ENCODE measurements around the gene TNFSF12. TPM values are rescaled to one million over a fixed set of nuclear protein-coding genes. Genes with fewer than 3 reads are reported as not detected.

The TNFSF12 gene
- total RNA-seq, 1 experiment from 2014 or later = 7.1 TPM

DNA sequence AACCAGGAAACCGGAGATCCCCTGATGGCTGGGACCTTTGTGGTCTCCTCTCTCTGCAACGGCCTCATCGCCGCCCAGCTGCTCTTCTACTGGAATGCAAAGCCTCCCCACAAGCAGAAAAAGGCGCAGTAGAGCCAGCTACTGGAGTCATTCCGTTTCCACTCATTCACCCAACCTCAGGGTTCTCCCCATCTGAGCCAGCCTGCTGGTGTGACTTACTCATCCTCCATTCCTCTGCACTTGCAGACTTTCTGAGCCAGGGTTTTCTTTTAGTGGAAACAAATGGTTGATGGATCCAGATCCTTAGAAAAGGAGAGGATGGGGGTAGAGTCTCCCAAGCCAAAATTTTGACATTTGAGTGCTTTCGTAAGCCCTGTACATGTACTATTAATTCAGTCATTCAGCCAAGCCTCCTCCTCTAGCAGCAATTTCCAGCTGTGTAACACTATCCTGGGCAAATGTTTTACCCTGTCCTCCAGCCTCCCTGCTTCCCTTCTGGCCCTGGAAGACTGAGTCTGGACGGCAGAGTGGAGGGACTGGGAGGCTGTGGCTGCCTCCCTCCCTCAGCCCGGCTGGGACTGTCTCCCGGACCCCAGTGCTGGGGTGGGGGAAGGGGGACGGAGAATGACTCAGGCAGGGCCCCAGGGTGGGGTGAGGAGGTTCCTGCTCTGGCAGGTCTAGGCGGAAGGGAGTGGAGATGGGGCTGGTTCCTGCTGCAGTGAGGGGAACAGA, 38.7 kb downstream of the TNFSF12 start:
- Histone ChIP-seq H3K9ac (ENCODE audit: extremely low read depth, insufficient read length, low read length) (no peak overlapping the region), H4K91ac (ENCODE audit: insufficient read length, low read depth, low read length) (no peak overlapping the region), H3K18ac (ENCODE audit: insufficient read length, low read depth, low read length) (no peak overlapping the region), H3K4me1 (ENCODE audit: insufficient read depth, low read length) (no peaks in the 10 kb centered on the region; the same call in 1 of the 2 replicates), H2AFZ (ENCODE audit: low read length) (no peak overlapping the region), H2BK5ac (ENCODE audit: insufficient read length, low read length) (no peak overlapping the region), H3K23me2 (ENCODE audit: insufficient read length, low read depth, low read length, poor library complexity, severe bottlenecking) (peaks cover 13% of the 10 kb centered on the region), H4K20me1 (ENCODE audit: control insufficient read depth, insufficient read depth, insufficient read length) (no peaks in the 10 kb centered on the region), H3K4ac (ENCODE audit: low read depth, low read length) (no peak overlapping the region), H3K23ac (ENCODE audit: insufficient read length, low read depth, low read length) (no peak overlapping the region), H4K5ac (ENCODE audit: insufficient read length, low read depth, low read length) (no peak overlapping the region), H2AK5ac (ENCODE audit: insufficient read length, low read length) (no peak overlapping the region), H3K9me3 (ENCODE audit: control insufficient read depth, low read depth, low read length) (no peaks in the 10 kb centered on the region), H2BK15ac (ENCODE audit: low read depth, low read length) (no peak overlapping the region), H4K8ac (replicated peaks; ENCODE audit: insufficient read length, low read depth, low read length) (no peak overlapping the region), H3K56ac (ENCODE audit: insufficient read length, low read depth, low read length) (no peak overlapping the region), H3K14ac (ENCODE audit: insufficient read depth, low read length) (no peak overlapping the region), H3K79me1 (ENCODE audit: insufficient read depth, low read depth, low read length, poor library complexity, severe bottlenecking) (no peaks in the 10 kb centered on the region), H3K27me3 (ENCODE audit: insufficient read depth, low read length) (no peaks in the 10 kb centered on the region), H3K79me2 (ENCODE audit: insufficient read depth, low read length) (no peaks in the 10 kb centered on the region), H3K27ac (ENCODE audit: insufficient read length, low read depth, low read length) (no peak overlapping the region), H2BK20ac (ENCODE audit: low read depth, low read length, poor library complexity, severe bottlenecking) (no peak overlapping the region), H3T11ph (ENCODE audit: low read length) (no peak overlapping the region), H2BK12ac (ENCODE audit: insufficient read length, low read depth, low read length) (no peak overlapping the region), H2BK120ac (ENCODE audit: low read depth, low read length, poor library complexity, severe bottlenecking) (no peak overlapping the region), H3K4me2 (ENCODE audit: insufficient read depth, insufficient read length, low read length) (no peak overlapping the region)
- peaks cover 0 to 3% of the 10 kb centered on the region in 2 experiments; a peak in 1 of 5 replicates for H3K9me3 Mint-ChIP-seq
- H3K27me3 Mint-ChIP-seq (ENCODE audit: low read depth) = no peaks in the 10 kb centered on the region; the same call in 1 of the 2 replicates
- TF ChIP-seq, protein P1, sequence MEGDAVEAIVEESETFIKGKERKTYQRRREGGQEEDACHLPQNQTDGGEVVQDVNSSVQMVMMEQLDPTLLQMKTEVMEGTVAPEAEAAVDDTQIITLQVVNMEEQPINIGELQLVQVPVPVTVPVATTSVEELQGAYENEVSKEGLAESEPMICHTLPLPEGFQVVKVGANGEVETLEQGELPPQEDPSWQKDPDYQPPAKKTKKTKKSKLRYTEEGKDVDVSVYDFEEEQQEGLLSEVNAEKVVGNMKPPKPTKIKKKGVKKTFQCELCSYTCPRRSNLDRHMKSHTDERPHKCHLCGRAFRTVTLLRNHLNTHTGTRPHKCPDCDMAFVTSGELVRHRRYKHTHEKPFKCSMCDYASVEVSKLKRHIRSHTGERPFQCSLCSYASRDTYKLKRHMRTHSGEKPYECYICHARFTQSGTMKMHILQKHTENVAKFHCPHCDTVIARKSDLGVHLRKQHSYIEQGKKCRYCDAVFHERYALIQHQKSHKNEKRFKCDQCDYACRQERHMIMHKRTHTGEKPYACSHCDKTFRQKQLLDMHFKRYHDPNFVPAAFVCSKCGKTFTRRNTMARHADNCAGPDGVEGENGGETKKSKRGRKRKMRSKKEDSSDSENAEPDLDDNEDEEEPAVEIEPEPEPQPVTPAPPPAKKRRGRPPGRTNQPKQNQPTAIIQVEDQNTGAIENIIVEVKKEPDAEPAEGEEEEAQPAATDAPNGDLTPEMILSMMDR (conservative IDR thresholded peaks at IDR 0.05) = no peak
- H3K4me3 Mint-ChIP-seq = no peak overlapping the region; a peak in 1 of 5 replicates
- peaks cover 27 to 58% of the 10 kb centered on the region in 2 experiments for H3K4me1 Mint-ChIP-seq
- WGBS (ENCODE audit: extremely low coverage, insufficient read length, low lambda C conversion rate) = no CpG with 5 or more reads among the region's 12 CpGs
- peaks cover 13 to 46% (median 37%) of the 10 kb centered on the region in 3 experiments; a peak in 6 of 7 replicates for H3K36me3 Mint-ChIP-seq (ENCODE audit: insufficient read depth in 1 of 3, low read depth in 3 of 3)
- no peak for DNase-seq
- peak overlapping the region in 1 of 3 experiments; percentile 46; a peak in 2 of 7 replicates for H3K27ac Mint-ChIP-seq

Data from H9 (cell line).